H9 (cell line): Measurements from ENCODE around the gene UGT3A1. TPM values are rescaled to one million over a fixed set of nuclear protein-coding genes. Genes with fewer than 3 reads are reported as not detected.

Source experiments
- DNase-seq: peaks from one replicate; pipeline ENCODE4 v3.0.0-alpha.2; 2017
- H2AFZ ChIP-seq: one replicate; pipeline ENCODE4 v1.6.1; 2013; ENCODE audit warnings: mild to moderate bottlenecking, low read length, control low read depth, moderate library complexity
- H2AK5ac ChIP-seq: 2 replicates; pipeline ENCODE4 v1.6.1; 2013; ENCODE audit warnings: low read length, control low read depth, mixed read lengths; ENCODE audit not compliant: insufficient read length
- H2BK120ac ChIP-seq: one replicate; pipeline ENCODE4 v1.6.1; 2013; ENCODE audit warnings: low read depth, mild to moderate bottlenecking, low read length, control low read depth, inconsistent platforms; ENCODE audit not compliant: poor library complexity, severe bottlenecking
- H2BK12ac ChIP-seq: 2 replicates; pipeline ENCODE4 v1.6.1; 2013; ENCODE audit warnings: low read length, control low read depth, mixed read lengths, low read depth; ENCODE audit not compliant: insufficient read length
- H2BK15ac ChIP-seq: 2 replicates; pipeline ENCODE4 v1.6.1; 2013; ENCODE audit warnings: low read depth, low read length, control low read depth
- H2BK20ac ChIP-seq: one replicate; pipeline ENCODE4 v1.6.1; 2013; ENCODE audit warnings: low read depth, mild to moderate bottlenecking, low read length, control low read depth, inconsistent platforms; ENCODE audit not compliant: poor library complexity, severe bottlenecking
- H2BK5ac ChIP-seq: 2 replicates; pipeline ENCODE4 v1.6.1; 2013; ENCODE audit warnings: low read length, control low read depth, mixed read lengths; ENCODE audit not compliant: insufficient read length
- H3K14ac ChIP-seq: 2 replicates; pipeline ENCODE4 v1.6.1; 2013; ENCODE audit warnings: low read length, control low read depth; ENCODE audit not compliant: insufficient read depth
- H3K18ac ChIP-seq: 2 replicates; pipeline ENCODE4 v1.6.1; 2013; ENCODE audit warnings: low read depth, mild to moderate bottlenecking, mixed read lengths, low read length, control low read depth; ENCODE audit not compliant: insufficient read length
- H3K23ac ChIP-seq: 2 replicates; pipeline ENCODE4 v1.6.1; 2013; ENCODE audit warnings: low read length, control low read depth, mixed read lengths, low read depth; ENCODE audit not compliant: insufficient read length
- H3K23me2 ChIP-seq: 2 replicates; pipeline ENCODE4 v1.6.1; 2013; ENCODE audit warnings: low read depth, mild to moderate bottlenecking, mixed read lengths, low read length, control low read depth; ENCODE audit not compliant: insufficient read length, poor library complexity, severe bottlenecking
- H3K27ac ChIP-seq: 2 replicates; pipeline ENCODE4 v1.5.1; 2013; ENCODE audit warnings: low read length, control low read depth, mixed read lengths, low read depth; ENCODE audit not compliant: insufficient read length
- H3K27me3 ChIP-seq: 2 replicates; pipeline ENCODE4 v1.6.1; 2013; ENCODE audit warnings: low read length, control low read depth, inconsistent platforms; ENCODE audit not compliant: insufficient read depth
- H3K4ac ChIP-seq: 2 replicates; pipeline ENCODE4 v1.6.1; 2013; ENCODE audit warnings: low read depth, mild to moderate bottlenecking, control low read depth, inconsistent platforms, low read length, moderate library complexity
- H3K4me1 ChIP-seq: 2 replicates; pipeline ENCODE4 v1.6.1; 2013; ENCODE audit warnings: low read length, control low read depth, inconsistent platforms; ENCODE audit not compliant: insufficient read depth
- H3K4me2 ChIP-seq: 2 replicates; pipeline ENCODE4 v1.6.1; 2013; ENCODE audit warnings: low read length, control low read depth, mixed read lengths; ENCODE audit not compliant: insufficient read length, insufficient read depth
- H3K56ac ChIP-seq: 2 replicates; pipeline ENCODE4 v1.6.1; 2013; ENCODE audit warnings: low read depth, mild to moderate bottlenecking, mixed read lengths, low read length, control low read depth; ENCODE audit not compliant: insufficient read length
- H3K79me1 ChIP-seq: 2 replicates; pipeline ENCODE4 v1.6.1; 2013; ENCODE audit warnings: low read depth, mild to moderate bottlenecking, moderate library complexity, low read length, control low read depth, inconsistent platforms; ENCODE audit not compliant: insufficient read depth, poor library complexity, severe bottlenecking
- H3K79me2 ChIP-seq: 2 replicates; pipeline ENCODE4 v1.6.1; 2013; ENCODE audit warnings: low read length, control low read depth, inconsistent platforms; ENCODE audit not compliant: insufficient read depth
- H3K9ac ChIP-seq: 2 replicates; pipeline ENCODE4 v1.6.1; 2013; ENCODE audit warnings: low read length, control low read depth, mixed read lengths; ENCODE audit not compliant: insufficient read length; ENCODE audit errors: extremely low read depth
- H3K9me3 ChIP-seq: one replicate; pipeline ENCODE4 v1.6.1; 2013; ENCODE audit warnings: low read depth, low read length, inconsistent platforms; ENCODE audit not compliant: control insufficient read depth
- H3T11ph ChIP-seq: one replicate; pipeline ENCODE4 v1.6.1; 2013; ENCODE audit warnings: mild to moderate bottlenecking, low read length, control low read depth, inconsistent platforms
- H4K20me1 ChIP-seq: one replicate; pipeline ENCODE4 v1.6.1; 2013; ENCODE audit not compliant: control insufficient read depth, insufficient read length, insufficient read depth
- H4K5ac ChIP-seq: 2 replicates; pipeline ENCODE4 v1.6.1; 2013; ENCODE audit warnings: low read depth, mild to moderate bottlenecking, mixed read lengths, low read length, control low read depth; ENCODE audit not compliant: insufficient read length
- H4K8ac ChIP-seq: replicated peaks from 2 replicates; pipeline ENCODE4 v1.6.1; 2013; ENCODE audit warnings: low read length, control low read depth, mixed read lengths, low read depth; ENCODE audit not compliant: insufficient read length
- H4K91ac ChIP-seq: 2 replicates; pipeline ENCODE4 v1.6.1; 2013; ENCODE audit warnings: low read depth, mild to moderate bottlenecking, moderate library complexity, mixed read lengths, low read length, control low read depth; ENCODE audit not compliant: insufficient read length
- H3K27ac Mint-ChIP-seq, 3 experiments: 2 replicates in 2 of 3; 3 replicates in 1 of 3; pipeline ENCODE4 v1.8.0; 2020 to 2021; ENCODE audit warnings: mixed read lengths in 3 of 3, mild to moderate bottlenecking in 1 of 3, moderate library complexity in 1 of 3
- H3K27me3 Mint-ChIP-seq: 2 replicates; pipeline ENCODE4 v1.8.0; 2021; ENCODE audit warnings: low read depth, mild to moderate bottlenecking, moderate library complexity, mixed read lengths
- H3K36me3 Mint-ChIP-seq, 3 experiments: 2 replicates in 2 of 3; 3 replicates in 1 of 3; pipeline ENCODE4 v1.8.0; 2020 to 2021; ENCODE audit warnings: low read depth in 3 of 3, mixed read lengths in 3 of 3; ENCODE audit not compliant: insufficient read depth in 1 of 3
- H3K4me1 Mint-ChIP-seq, 2 experiments: 2 replicates each; pipeline ENCODE4 v1.8.0; 2020; ENCODE audit warnings: mixed read lengths in 2 of 2
- H3K4me3 Mint-ChIP-seq, 2 experiments: 2 replicates in 1 of 2; 3 replicates in 1 of 2; pipeline ENCODE4 v1.8.0; 2020 to 2021; ENCODE audit warnings: mild to moderate bottlenecking in 2 of 2, mixed read lengths in 2 of 2, moderate library complexity in 1 of 2
- H3K9me3 Mint-ChIP-seq, 2 experiments: 2 replicates in 1 of 2; 3 replicates in 1 of 2; pipeline ENCODE4 v1.8.0; 2020; ENCODE audit warnings: mild to moderate bottlenecking in 2 of 2, mixed read lengths in 2 of 2, moderate library complexity in 1 of 2
- WGBS: extraction: QIAGEN DNeasy Blood & Tissue Kit; methylation state at CpG from one replicate; pipeline ENCODE4 v1.1.7; 2013; ENCODE audit warnings: missing lambda C conversion rate, low lambda C conversion rate, mixed read lengths; ENCODE audit not compliant: insufficient read length; ENCODE audit errors: extremely low coverage; 5-methylcytosine and 5-hydroxymethylcytosine counted together
- total RNA-seq: library from RNA; stranded (reverse); gene quantifications from 2 replicates; pipeline ENCODE4 v1.2.1, GENCODE V29; 2021
- TF ChIP-seq, protein P1 (sequence below): fragments of 200-600 bp; sonication (generic); conservative IDR thresholded peaks from 3 replicates; pipeline ENCODE4 v1.8.0; 2021; ENCODE audit warnings: antibody characterized with exemption, mild to moderate bottlenecking

The UGT3A1 gene
- total RNA-seq, 1 experiment from 2014 or later, result 1.8 TPM

DNA sequence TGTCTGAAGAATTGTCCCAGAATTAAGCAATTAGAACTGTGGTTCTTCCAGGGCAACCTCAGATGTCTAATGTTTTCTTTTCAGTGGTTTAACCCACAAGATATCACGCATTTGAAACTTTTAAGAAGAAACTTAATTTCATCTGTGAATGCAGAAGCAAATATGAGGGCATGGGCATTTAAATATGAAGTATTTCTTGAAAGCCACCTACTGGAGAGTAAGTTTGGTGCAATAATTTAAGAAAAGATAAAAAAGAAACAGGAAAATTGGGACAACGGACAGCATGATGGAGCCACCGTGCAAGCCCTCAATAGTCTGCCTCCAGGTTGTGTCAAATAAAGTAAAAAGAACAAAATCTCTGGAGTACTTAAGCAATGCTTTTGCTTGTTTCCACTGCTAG, 51.6 kb downstream of the UGT3A1 start:
- Mint-ChIP-seq H3K27me3 (peaks cover 18% of the 10 kb centered on the region), H3K27ac (no peak overlapping the region), H3K4me3 (no peak overlapping the region), H3K4me1 (0 out of 4 replicates have a peak, but pooled peaks cover 0 to 4% of the 10 kb centered on the region in 2 experiments), H3K9me3 (no peaks in the 10 kb centered on the region), H3K36me3 (no peaks in the 10 kb centered on the region)
- no peak overlapping the region for H3K18ac ChIP-seq
- H2BK15ac ChIP-seq, result no peak overlapping the region
- no peak overlapping the region for H2AFZ ChIP-seq
- WGBS, result no CpG with 5 or more reads among the region's 3 CpGs
- no peak overlapping the region for H3K14ac ChIP-seq
- no peaks in the 10 kb centered on the region for H3K23me2 ChIP-seq
- H3K27ac ChIP-seq, result no peak overlapping the region
- no peaks in the 10 kb centered on the region for H3K79me2 ChIP-seq
- no peak overlapping the region for H3K56ac ChIP-seq
- H3K4ac ChIP-seq, result no peak overlapping the region
- H3K79me1 ChIP-seq, result no peaks in the 10 kb centered on the region
- TF ChIP-seq, protein P1, sequence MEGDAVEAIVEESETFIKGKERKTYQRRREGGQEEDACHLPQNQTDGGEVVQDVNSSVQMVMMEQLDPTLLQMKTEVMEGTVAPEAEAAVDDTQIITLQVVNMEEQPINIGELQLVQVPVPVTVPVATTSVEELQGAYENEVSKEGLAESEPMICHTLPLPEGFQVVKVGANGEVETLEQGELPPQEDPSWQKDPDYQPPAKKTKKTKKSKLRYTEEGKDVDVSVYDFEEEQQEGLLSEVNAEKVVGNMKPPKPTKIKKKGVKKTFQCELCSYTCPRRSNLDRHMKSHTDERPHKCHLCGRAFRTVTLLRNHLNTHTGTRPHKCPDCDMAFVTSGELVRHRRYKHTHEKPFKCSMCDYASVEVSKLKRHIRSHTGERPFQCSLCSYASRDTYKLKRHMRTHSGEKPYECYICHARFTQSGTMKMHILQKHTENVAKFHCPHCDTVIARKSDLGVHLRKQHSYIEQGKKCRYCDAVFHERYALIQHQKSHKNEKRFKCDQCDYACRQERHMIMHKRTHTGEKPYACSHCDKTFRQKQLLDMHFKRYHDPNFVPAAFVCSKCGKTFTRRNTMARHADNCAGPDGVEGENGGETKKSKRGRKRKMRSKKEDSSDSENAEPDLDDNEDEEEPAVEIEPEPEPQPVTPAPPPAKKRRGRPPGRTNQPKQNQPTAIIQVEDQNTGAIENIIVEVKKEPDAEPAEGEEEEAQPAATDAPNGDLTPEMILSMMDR, result 0 out of 3 replicates have a peak, but pooled peaks have one; percentile 21
- no peaks in the 10 kb centered on the region for H3K4me1 ChIP-seq
- H3K4me2 ChIP-seq, result no peak overlapping the region
- H2BK20ac ChIP-seq, result no peak overlapping the region
- H4K5ac ChIP-seq, result no peak overlapping the region
- H3T11ph ChIP-seq, result no peak overlapping the region
- no peak overlapping the region for H2BK12ac ChIP-seq
- no peaks in the 10 kb centered on the region for H4K20me1 ChIP-seq
- H4K8ac ChIP-seq, result no peak overlapping the region
- H2BK5ac ChIP-seq, result no peak overlapping the region
- no peak overlapping the region for H2BK120ac ChIP-seq
- no peaks in the 10 kb centered on the region for H3K27me3 ChIP-seq
- H3K9ac ChIP-seq, result no peak overlapping the region
- H3K9me3 ChIP-seq, result no peaks in the 10 kb centered on the region
- H2AK5ac ChIP-seq, result no peak overlapping the region
- DNase-seq, result no peak
- no peak overlapping the region for H4K91ac ChIP-seq
- H3K23ac ChIP-seq, result no peak overlapping the region
